ENCODE results near the gene SERPINA5. TPM values are rescaled to one million over a fixed set of nuclear protein-coding genes. Genes with fewer than 3 reads are reported as not detected.
A peak's percentile ranks its signal among the peaks of the same experiment; 100 is the strongest.

The SERPINA5 gene
- total and polyA plus RNA-seq, 2 of the 13 experiments (the other 11 are each of a cell fraction or from before 2014, with no cell fraction given): 449 to 498 TPM

DNA sequence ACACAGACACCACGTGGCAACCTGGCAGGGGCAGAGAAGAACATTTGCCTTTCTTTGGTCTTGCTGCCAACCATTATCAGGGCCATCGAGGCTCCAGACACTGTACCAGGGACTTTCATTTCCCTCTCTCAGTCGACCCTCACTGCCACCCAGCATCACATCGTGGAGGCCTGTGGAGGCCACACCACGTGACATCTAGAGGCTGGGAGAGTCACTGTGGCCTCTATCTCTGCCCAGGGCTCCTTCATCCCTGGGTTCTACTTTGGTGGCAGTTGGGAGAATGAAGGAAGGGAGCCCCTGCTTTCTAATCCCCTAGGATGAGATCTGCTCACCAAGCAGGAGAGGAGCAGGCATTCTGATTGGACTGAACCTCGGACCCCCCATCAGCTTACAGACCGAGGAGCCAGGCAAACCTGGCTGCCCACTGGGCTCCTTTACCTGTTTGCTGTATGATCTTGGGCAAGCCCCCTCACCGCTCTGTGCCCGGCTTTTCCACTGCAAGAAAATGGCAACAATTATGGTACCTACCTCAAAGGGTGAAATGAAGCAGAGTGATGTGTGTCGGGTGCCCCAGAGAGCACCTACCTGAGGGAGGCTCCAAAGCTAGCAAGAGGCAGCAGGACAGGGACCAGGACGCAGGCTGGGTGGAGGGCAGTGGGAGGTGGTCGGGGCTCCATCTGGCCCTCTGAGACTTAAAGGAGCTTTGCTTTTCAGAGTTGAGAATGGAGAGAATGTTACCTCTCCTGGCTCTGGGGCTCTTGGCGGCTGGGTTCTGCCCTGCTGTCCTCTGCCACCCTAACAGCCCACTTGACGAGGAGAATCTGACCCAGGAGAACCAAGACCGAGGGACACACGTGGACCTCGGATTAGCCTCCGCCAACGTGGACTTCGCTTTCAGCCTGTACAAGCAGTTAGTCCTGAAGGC is 32.8 kb downstream of the SERPINA5 start:
- peak overlapping the region; percentile 97 for H3K4me2 ChIP-seq (ENCODE audit: low read depth, low read length)
- WGBS (ENCODE audit: low lambda C conversion rate): 82% methylated on average over 14 of the region's 20 CpGs
- CTCF ChIA-PET (ENCODE audit: low intra/inter-chr PET ratio, low total read pairs): no interaction called here
- H3K27me3 ChIP-seq (ENCODE audit: control insufficient read depth in 1 of 2, insufficient read depth in 2 of 2, low read length in 2 of 2): no peaks in the 10 kb centered on the region; a peak in 1 of 5 replicates
- DNase-seq (ENCODE audit: low spot score) (no peak), ATAC-seq (no peak), FAIRE-seq (no peak)
- H2AFZ ChIP-seq (ENCODE audit: low read length): no peak overlapping the region
- H3K9ac ChIP-seq (ENCODE audit: insufficient read depth, low read depth, low read length): peak overlapping the region; percentile 81
- H3K4me3 ChIP-seq (replicated peaks in 1 of 3; ENCODE audit: insufficient read depth in 1 of 3, low read depth in 2 of 3, low read length in 3 of 3): peak overlapping the region; percentile 62 to 69 (median 68)
- H3K36me3 ChIP-seq (replicated peaks in 1 of 2; ENCODE audit: control insufficient read depth in 1 of 2, insufficient read depth in 2 of 2, low read length in 2 of 2): peaks cover 19 to 48% of the 10 kb centered on the region in 2 experiments
- H3K4me1 ChIP-seq (ENCODE audit: insufficient read depth, low read length): peaks cover 95% of the 10 kb centered on the region
- in situ Hi-C loops (cut with HindIII; ENCODE audit: extremely low pct_ligation_motif_present, low pct_unique_long_range_greater_than_20kb) (no loop called here), intact Hi-C loops (cut with micrococcal nuclease; ENCODE audit: unreplicated experiment) (no loop called here)
- H3K79me2 ChIP-seq (ENCODE audit: insufficient read depth, low read length): peaks cover 59% of the 10 kb centered on the region
- peak overlapping the region; percentile 77 for H3K27ac ChIP-seq (ENCODE audit: extremely low read length, insufficient read depth, low read length)
- BruUV-seq (replicated peaks): no TSS peak
- peaks cover 17% of the 10 kb centered on the region for H3K9me3 ChIP-seq (ENCODE audit: low read length)
- POLR2A ChIA-PET: interaction anchor here (1.0 to 19.0 kb wide), 10 partner anchors 8 to 220 kb away, joined by 3 to 638 read pairs (median 20); partner anchors contain the start of genes SERPINA4 and SERPINA5
- peaks cover 49% of the 10 kb centered on the region; the same call in 1 of the 2 replicates for H4K20me1 ChIP-seq (ENCODE audit: insufficient read depth, low read length)
- TF ChIP-seq, protein P1, sequence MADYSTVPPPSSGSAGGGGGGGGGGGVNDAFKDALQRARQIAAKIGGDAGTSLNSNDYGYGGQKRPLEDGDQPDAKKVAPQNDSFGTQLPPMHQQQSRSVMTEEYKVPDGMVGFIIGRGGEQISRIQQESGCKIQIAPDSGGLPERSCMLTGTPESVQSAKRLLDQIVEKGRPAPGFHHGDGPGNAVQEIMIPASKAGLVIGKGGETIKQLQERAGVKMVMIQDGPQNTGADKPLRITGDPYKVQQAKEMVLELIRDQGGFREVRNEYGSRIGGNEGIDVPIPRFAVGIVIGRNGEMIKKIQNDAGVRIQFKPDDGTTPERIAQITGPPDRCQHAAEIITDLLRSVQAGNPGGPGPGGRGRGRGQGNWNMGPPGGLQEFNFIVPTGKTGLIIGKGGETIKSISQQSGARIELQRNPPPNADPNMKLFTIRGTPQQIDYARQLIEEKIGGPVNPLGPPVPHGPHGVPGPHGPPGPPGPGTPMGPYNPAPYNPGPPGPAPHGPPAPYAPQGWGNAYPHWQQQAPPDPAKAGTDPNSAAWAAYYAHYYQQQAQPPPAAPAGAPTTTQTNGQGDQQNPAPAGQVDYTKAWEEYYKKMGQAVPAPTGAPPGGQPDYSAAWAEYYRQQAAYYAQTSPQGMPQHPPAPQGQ (CRISPR knock-in tag; IDR thresholded peaks at IDR 0.05; ENCODE audit: borderline replicate concordance): no peak
- no peak for TF ChIP-seq THAP11 (CRISPR knock-in tag; IDR thresholded peaks at IDR 0.05)
- TF ChIP-seq, protein P2, sequence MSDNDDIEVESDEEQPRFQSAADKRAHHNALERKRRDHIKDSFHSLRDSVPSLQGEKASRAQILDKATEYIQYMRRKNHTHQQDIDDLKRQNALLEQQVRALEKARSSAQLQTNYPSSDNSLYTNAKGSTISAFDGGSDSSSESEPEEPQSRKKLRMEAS (IDR thresholded peaks at IDR 0.05): 0 out of 2 replicates have a peak, but pooled peaks have one; percentile 6
- TF ChIP-seq, protein P3, sequence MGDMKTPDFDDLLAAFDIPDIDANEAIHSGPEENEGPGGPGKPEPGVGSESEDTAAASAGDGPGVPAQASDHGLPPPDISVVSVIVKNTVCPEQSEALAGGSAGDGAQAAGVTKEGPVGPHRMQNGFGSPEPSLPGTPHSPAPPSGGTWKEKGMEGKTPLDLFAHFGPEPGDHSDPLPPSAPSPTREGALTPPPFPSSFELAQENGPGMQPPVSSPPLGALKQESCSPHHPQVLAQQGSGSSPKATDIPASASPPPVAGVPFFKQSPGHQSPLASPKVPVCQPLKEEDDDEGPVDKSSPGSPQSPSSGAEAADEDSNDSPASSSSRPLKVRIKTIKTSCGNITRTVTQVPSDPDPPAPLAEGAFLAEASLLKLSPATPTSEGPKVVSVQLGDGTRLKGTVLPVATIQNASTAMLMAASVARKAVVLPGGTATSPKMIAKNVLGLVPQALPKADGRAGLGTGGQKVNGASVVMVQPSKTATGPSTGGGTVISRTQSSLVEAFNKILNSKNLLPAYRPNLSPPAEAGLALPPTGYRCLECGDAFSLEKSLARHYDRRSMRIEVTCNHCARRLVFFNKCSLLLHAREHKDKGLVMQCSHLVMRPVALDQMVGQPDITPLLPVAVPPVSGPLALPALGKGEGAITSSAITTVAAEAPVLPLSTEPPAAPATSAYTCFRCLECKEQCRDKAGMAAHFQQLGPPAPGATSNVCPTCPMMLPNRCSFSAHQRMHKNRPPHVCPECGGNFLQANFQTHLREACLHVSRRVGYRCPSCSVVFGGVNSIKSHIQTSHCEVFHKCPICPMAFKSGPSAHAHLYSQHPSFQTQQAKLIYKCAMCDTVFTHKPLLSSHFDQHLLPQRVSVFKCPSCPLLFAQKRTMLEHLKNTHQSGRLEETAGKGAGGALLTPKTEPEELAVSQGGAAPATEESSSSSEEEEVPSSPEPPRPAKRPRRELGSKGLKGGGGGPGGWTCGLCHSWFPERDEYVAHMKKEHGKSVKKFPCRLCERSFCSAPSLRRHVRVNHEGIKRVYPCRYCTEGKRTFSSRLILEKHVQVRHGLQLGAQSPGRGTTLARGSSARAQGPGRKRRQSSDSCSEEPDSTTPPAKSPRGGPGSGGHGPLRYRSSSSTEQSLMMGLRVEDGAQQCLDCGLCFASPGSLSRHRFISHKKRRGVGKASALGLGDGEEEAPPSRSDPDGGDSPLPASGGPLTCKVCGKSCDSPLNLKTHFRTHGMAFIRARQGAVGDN (CRISPR knock-in tag; IDR thresholded peaks at IDR 0.05): peak; percentile 40; the same call in 1 of the 2 replicates
- TF ChIP-seq ZNF354B (CRISPR knock-in tag; IDR thresholded peaks at IDR 0.05): no peak
- TF ChIP-seq PHF8 (CRISPR knock-in tag; IDR thresholded peaks at IDR 0.05): 0 out of 2 replicates have a peak, but pooled peaks have one; percentile 2
- TF ChIP-seq, protein P4, sequence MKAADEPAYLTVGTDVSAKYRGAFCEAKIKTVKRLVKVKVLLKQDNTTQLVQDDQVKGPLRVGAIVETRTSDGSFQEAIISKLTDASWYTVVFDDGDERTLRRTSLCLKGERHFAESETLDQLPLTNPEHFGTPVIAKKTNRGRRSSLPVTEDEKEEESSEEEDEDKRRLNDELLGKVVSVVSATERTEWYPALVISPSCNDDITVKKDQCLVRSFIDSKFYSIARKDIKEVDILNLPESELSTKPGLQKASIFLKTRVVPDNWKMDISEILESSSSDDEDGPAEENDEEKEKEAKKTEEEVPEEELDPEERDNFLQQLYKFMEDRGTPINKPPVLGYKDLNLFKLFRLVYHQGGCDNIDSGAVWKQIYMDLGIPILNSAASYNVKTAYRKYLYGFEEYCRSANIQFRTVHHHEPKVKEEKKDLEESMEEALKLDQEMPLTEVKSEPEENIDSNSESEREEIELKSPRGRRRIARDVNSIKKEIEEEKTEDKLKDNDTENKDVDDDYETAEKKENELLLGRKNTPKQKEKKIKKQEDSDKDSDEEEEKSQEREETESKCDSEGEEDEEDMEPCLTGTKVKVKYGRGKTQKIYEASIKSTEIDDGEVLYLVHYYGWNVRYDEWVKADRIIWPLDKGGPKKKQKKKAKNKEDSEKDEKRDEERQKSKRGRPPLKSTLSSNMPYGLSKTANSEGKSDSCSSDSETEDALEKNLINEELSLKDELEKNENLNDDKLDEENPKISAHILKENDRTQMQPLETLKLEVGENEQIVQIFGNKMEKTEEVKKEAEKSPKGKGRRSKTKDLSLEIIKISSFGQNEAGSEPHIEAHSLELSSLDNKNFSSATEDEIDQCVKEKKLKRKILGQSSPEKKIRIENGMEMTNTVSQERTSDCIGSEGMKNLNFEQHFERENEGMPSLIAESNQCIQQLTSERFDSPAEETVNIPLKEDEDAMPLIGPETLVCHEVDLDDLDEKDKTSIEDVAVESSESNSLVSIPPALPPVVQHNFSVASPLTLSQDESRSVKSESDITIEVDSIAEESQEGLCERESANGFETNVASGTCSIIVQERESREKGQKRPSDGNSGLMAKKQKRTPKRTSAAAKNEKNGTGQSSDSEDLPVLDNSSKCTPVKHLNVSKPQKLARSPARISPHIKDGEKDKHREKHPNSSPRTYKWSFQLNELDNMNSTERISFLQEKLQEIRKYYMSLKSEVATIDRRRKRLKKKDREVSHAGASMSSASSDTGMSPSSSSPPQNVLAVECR (CRISPR knock-in tag; IDR thresholded peaks at IDR 0.05; ENCODE audit: borderline replicate concordance): peak; percentile 28; the same call in 1 of the 2 replicates
- TF ChIP-seq TEAD3 (CRISPR knock-in tag; optimal IDR thresholded peaks at IDR 0.05; ENCODE audit: borderline replicate concordance): peak; percentile 20
- peak; percentile 28; the same call in 1 of the 2 replicates for TF ChIP-seq ZNF558 (CRISPR knock-in tag; IDR thresholded peaks at IDR 0.05; ENCODE audit: borderline replicate concordance)
- peak; percentile 58 for TF ChIP-seq POLR2G (IDR thresholded peaks at IDR 0.05; ENCODE audit: low read depth, low read length)
- no peak for TF ChIP-seq MAFG (CRISPR knock-in tag; IDR thresholded peaks at IDR 0.05)
